Activated effector memory CD4-positive, alpha-beta T cell treated with Interleukin-2 at 50 U/mL for 16 hours (primary cell): ENCODE results near the gene CD200R1L.

Source experiments
- DNase-seq: peaks from one replicate; pipeline ENCODE4 v3.0.0-alpha.2; 2020

The CD200R1L gene

DNA sequence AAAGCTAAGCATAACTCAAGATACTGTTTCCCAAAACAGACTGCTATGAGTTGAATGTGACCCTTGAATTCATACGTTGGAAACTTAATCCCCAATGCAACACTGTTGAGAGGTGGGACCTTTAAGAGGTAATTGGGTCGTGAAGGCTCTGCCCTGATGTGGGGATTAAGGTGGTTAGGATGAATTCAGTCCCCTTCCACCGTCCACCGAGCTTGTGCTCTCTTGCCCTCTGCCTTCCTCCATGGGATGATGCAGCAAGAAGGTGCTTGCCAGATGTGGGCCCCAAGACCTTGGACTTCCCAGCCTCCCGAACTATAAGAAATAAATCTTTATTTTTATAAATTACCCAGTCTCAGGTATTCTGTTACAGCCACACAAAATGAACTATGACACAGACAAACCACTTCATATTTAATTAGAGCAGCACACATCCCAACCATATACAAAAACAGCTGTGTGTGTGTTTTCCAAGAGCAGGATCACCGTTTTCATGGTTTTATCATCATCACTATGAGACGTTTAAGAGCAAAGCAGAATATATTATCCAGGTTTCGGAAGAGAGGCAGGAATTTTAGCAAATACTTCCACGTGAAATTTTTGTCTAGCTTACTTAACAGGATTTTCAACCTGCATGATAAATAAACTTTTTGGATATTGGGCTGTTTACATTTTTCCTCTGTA, 61.2 kb downstream of the CD200R1L start:
- no peak for DNase-seq

DNA sequence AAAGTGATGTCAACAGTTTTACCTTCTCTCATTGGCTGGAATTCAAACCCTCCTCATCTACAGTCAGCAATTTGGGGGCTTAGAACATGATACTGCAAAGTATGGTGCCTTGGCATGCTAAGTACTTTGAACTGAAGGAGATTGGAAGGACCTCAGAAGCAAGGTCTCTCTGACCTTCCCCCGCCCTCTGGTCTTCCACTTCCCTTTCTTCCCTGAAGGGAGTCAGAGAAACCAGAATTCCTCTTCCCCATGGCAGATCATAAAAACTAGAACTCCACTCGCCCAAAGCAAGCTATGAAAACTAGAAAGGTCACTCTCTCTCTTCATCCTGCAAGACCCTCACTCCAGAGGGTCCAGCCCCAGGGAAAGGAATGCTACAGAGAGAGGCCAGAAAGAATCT, 64.2 kb downstream of the CD200R1L start:
- no peak for DNase-seq

DNA sequence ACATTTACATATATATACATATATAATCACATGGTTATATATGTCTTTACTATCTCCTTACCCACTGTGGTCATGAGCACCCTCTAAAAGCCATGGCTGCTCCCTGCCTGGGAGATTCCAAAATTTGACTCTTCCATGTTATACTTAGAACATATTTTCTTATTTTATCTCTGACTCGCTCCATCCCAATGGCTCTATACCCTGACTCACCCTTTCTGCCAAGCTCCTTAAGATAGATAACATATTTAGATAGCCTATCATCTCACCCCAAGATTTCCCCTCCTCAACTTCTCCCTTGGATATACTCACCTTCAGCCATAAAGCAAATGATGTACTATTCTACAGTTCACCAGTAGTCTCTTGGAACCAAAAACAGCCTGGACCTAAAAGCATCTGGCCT, 65.1 kb downstream of the CD200R1L start:
- no peak for DNase-seq

DNA sequence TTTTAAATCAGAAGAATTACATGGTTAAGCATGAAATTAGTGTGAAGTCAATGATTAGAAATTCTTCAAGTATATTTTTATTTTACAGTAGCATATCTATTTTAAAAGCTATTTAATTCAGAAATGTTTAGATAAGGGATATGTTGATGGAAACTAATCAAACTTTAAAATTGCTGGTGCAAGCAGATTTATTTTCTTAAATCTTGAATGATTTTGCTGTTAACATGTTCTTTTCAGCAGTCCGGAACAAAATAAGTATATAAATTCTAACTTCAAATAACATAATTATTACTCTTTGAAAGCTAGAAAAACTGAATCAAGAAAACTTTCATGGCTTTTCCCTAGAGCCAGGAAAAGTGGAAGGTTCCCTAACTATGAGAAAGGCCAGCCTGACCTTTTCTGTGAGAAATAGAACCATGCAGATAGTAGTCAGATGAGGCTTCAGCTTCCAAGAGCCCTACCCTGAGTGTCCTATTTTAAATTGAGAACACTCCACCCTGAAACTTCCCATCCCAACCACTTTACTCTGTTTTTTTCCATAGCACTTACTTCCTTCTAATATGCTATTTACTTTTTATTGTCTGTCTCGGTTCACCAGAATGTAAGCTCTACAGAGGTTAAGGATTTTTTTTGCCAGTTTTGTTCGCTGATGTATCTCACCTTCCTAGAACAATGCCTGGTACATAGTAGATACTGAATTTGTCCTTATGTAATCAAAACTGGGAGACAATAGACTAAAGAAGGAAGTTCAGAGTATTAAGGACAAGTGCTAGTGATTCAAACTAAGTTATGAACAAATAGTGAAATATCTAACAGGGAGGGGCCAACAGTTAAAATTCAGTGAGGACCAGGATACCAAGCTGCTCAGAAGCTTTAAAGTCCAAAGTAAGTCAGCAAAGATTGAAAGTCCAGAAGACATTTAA, 66.8 kb downstream of the CD200R1L start:
- DNase-seq: no peak

DNA sequence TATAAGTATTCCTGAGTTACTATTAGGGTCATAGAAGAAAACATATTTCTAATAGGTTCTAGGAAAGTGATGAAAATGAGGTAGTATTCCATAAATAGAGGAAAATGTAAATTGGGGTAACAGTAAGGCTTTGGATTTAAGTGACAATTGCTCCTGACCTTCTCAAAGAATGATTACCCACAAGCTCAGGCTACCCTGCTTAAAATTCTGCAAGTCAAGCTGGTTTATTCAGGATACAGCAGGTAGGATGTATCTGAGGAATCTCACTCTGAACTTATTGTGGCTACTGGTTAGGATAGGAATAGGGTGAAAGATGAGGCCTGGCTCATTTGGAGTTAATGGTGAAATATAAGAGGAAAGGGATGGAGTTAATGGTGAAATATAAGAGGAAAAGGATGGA, 67.7 kb downstream of the CD200R1L start:
- no peak for DNase-seq

DNA sequence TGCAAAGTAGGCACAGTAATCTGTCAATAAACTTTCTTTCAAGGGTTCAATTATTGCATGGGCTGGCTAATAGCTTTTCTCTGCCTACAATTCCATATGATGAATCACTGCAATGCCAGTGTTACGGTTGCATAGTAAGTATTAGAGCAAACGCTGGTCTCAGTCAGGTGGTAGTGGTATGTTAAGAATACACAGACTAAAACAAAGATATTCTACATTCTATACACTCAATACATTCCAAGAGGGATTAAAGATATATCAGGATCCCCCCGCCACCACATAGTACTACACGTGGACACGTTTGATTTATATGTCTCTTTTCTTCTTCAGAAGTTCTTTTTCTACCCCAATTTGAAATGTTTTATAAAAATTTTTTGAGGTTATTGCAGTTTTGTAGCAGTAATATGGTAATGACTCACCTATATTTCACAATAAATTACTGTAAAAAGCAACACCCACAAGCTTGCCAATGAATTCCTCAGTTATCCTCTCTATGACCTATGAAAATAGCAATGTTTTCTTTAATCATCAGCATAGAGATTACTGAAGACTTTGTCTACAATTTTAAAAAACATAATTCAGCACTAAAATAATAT, 68.2 kb downstream of the CD200R1L start:
- no peak for DNase-seq

DNA sequence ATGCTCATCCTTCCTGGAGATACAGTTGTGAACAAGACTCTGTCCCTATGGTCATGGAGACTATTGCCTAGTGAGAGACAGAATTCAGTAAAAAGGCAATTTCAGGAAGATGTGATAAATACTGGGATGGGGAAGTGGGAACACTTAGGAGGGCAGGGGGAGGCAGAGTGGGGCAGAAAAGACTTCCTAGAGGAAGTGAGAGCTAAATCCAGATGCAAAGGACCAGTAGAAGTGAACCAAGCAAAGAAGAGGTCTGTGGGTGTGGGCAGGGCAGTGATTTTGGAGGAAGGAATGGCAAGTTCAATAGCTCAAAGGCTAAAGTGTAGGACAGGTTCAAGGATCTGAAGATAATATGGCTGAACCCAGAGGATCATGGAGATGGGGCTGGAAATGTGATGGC, 68.9 kb downstream of the CD200R1L start:
- DNase-seq: no peak

DNA sequence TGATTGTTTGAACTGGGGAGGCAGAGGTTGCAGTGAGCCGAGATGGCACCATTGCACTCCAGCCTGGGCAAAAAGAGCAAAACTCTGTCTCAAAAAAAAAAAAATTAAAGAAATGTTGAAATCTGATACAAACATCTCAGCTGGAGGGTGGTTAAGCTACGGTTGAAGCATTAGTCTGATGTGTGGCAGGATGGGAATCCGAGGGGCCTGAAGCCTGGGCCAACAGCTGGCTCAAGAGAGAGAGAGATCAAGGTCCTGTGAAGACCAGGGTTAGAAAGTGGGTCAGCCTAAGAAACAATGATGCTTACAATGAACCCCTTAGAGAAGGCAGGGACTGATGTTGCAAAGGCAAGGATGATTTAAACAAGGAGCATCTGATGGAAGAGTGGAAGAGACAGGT, 69.8 kb downstream of the CD200R1L start:
- DNase-seq: no peak

DNA sequence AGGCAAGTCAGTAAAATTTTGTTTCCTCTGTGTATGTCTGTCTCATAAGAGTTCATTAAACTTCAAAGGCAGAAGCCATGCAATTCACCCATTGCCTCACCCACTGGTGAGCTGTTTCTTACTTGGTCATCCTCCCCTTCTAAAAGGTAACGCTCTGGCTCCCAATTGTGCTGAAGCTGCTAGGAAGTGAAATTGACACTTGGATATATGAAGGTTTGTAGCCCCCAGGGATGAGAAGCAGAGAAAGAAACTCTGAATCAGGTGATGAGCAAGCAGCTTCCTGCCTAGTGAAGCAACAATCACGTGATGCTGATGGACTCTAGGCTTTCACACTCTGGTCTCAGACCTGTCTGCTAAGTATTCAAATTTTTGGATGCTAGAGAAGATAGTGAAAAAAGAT, 70.7 kb downstream of the CD200R1L start:
- DNase-seq: no peak

DNA sequence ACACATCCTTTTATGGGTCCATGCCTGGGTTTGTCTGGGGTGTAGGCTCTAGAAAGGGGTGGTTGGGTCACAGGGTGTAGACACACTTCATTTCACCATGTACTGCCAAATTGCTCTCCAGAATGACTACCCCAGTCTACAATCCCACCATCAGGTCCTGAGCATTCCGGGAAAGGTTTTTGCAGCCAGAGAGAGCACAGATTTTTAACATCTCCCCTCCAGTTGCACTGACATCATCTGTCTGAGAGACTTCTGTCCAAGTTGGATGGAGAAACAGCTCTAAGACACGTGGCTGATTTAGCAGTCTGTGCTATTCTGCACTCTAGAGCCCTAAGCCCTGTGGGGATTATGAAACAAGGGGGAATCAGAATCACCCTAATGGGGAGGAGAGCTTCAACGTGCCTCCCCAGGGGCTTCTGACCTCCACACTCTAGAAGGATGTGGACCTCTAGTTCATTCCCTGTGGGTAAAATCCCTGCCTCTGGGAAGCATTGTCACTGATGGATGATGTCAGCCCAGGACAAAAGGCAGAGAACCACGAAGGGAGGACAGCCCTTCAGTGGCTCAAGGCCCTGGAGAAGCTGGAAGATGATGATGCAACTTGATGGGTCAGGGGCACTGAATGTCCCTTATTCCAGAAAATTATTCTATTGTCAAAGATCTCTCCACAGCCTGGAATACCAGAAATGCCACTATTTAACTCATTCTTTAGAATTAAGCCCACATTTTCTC, 71.5 kb downstream of the CD200R1L start:
- no peak for DNase-seq

DNA sequence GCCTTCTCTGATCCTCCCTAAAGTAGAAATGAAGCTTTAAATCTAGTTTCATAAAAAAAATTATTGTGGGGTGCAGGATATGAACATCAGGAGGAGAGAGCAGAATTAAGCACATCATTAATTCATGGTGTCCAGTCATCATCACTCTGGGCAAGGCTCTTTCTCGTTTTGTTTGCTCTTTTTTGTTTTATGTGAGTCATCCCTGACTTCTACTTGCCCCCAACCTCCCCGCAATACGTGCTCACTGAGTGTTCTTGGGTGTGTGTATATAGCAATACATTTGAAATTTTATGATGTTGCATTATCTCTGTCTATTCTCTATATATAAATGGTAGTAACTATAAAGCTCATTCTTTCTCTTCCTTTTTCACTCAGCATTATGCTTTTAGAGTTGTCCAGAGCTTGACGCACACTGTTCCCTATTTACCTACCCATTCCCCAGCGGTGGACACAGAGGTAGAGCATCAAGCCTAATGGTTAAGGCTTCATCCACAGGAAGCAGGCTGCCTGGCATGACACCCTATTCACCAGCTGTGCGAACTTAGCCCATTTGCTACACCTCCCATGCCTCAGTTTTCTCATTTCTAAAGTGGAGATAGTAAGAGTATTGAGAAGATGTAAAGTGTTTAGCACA, 72.3 kb downstream of the CD200R1L start:
- DNase-seq: no peak

DNA sequence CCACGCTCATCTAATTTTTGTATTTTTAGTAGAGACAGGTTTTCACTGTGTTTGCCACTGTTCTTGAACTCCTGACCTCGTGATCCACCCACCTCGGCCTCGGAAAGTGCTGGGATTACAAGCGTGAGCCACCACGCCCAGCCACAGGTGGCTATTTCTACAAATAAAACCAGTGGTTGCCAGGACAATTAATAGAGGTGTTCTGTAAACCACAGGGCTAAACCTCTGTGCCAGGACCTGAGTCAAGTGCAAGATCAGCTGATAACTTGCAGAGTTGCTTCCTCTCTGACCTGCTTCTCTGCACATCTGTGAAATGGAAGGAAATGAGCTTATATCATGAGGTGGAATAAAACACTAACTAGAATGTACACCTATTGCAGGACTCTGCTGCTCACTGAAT, 72.8 kb downstream of the CD200R1L start:
- DNase-seq: peak; percentile 24

DNA sequence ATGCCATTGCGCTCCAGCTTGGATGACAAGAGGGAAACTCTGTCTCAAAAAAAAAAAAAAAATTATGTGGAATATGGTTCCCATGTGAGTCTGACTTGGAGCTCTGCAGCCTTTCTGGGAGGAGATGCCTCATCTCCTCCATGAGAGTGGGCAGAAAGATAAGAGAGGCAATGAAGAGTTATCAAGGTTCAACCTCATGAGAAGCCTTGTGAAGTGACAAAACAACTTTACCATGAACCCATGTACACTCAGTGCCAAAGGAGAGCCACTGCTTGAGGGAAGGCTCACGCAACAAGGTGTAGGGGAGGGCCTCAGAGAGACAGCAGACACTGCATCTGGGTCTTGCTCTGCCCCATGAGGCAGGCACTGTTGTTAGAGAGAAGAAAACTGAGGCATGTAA, 75.7 kb downstream of the CD200R1L start:
- no peak for DNase-seq

DNA sequence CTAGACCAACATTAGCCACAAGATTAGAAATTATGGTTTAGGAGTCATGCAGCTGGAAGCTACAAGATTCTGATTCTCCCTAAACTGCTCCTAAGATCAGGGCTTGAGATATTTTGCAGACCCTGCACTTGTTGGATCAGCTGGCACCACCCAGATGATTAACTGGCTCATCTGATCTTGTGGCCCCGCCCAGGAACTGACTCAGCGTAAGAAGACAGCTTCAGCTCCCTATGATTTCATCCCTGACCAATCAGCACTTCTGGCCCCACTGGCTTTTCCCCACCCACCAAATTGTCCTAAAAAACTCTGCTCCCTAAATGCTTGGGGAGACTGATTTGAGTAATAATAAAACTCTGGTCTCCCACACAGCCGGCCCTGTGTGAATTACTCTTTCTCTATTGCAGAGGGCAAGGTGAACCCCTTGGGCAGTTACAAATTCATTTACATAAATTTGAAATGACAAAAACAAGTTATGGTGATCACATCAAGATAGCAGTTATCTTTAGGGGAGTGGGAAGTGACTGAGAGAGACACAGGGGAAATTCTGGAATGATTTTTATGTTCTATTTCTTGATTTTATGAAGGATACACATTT, 76.5 kb downstream of the CD200R1L start:
- no peak for DNase-seq

DNA sequence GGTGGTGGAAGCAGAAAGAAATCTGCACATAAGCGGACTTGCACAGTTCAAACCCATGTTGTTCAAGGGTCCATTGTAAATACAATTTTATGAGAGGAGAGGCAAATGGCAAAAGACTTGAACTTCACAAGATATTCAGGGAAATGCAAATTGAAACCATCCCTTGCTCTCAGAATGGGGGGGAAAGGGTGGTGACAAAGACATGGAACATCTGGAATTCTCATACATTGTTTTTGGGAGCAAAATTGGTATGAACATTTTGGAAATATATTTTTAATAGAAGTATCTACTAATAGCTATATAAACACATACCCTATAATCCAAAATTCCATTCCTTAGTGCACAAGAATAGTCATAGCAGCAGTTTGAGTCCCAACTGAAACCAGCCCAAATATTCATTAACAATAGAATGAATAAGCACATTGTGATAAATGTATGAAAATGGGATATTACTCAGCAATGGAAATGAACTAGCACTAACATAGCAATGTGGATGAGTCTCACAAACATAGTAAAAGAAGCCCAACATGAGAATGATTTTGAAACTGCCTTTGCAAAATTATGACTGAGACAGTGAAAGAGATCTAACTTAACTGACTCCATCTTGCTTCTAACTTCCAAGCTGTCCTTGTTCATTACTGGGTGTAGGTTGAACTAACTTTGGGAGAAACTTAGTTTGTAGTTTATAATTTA, 77.2 kb downstream of the CD200R1L start:
- DNase-seq: no peak

DNA sequence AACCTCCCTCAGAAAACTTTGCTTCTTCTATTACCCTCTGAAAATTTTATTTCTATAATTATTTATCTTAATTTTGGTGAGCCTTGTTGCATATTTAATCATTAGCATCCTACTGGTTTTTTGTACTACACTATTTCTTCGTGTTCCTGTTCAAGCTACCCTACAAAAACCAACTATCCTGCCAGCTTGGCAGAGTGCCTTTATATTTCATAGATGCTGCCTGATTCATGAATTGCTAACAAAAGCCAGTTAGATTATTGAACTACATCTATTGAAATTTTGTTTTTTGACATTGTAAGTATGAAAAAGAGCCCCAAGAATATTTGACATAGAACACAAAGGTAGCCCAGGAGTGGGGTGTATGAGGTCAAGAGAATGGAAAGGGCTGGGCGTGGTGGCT, 78.9 kb downstream of the CD200R1L start:
- DNase-seq: no peak

DNA sequence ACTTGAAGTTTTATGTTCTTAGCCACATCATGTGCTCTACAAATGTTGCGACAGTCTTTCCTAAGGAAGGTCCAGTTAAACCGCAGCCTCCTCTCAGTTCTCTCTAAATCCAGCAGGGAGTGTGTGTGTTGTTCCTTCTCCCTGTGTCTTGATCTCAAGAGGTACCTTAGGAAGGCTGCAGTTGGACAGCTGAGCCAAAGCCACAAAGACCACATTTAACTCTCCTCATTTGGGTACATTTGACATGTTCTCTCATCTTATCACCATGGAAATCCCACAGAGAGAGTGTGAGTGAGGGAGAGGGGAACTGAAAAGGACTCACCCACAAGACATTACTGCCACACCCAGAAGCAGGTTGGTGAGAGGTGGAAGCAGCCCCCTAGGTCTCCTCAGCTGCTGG, 79.5 kb downstream of the CD200R1L start:
- DNase-seq: no peak
